ENCODE results near the gene ABHD16B. TPM values are rescaled to one million over a fixed set of nuclear protein-coding genes. Genes with fewer than 3 reads are reported as not detected.

Gene ABHD16B
- total and polyA plus RNA-seq, 2 of the 13 experiments (the other 11 are each of a cell fraction or from before 2014, with no cell fraction given): not detected

GRCh38 chr20:63833776-63834490 lies 27.4 kb upstream of the ABHD16B start (continued):
- TF ChIP-seq ZBTB33 (CRISPR knock-in tag; IDR thresholded peaks at IDR 0.05) (no peak), ZNF850 (CRISPR knock-in tag; conservative IDR thresholded peaks at IDR 0.05) (no peak), RFX3 (CRISPR knock-in tag; IDR thresholded peaks at IDR 0.05) (no peak), NBN (conservative IDR thresholded peaks at IDR 0.05) (no peak), NFRKB (IDR thresholded peaks at IDR 0.05) (no peak), ZNF841 (CRISPR knock-in tag; IDR thresholded peaks at IDR 0.05; ENCODE audit: borderline replicate concordance) (no peak), ZNF264 (CRISPR knock-in tag; IDR thresholded peaks at IDR 0.05) (no peak), MAZ (IDR thresholded peaks at IDR 0.05; ENCODE audit: borderline replicate concordance, low read depth, low read length) (no peak), MAZ (CRISPR knock-in tag; IDR thresholded peaks at IDR 0.05; ENCODE audit: low read depth) (peak; percentile 19; the same call in 1 of the 2 replicates), ZFP62 (CRISPR knock-in tag; IDR thresholded peaks at IDR 0.05) (0 out of 2 replicates have a peak, but pooled peaks have one; percentile 21), BORCS8-MEF2B (CRISPR knock-in tag; IDR thresholded peaks at IDR 0.05) (peak; percentile 41; the same call in 1 of the 2 replicates), ARNTL (CRISPR knock-in tag; IDR thresholded peaks at IDR 0.05) (peak; percentile 35; the same call in 1 of the 2 replicates), HNRNPH1 (optimal IDR thresholded peaks at IDR 0.05; ENCODE audit: low read depth, low read length) (no peak), CERS6 (CRISPR knock-in tag; IDR thresholded peaks at IDR 0.05) (no peak), HMGA1 (CRISPR knock-in tag; conservative IDR thresholded peaks at IDR 0.05) (no peak), ZNF17 (CRISPR knock-in tag; IDR thresholded peaks at IDR 0.05) (no peak), SUZ12 (IDR thresholded peaks at IDR 0.05; ENCODE audit: low read depth, low read length) (no peak), ATF4 (CRISPR knock-in tag; IDR thresholded peaks at IDR 0.05) (no peak), CENPT (CRISPR knock-in tag; IDR thresholded peaks at IDR 0.05; ENCODE audit: low read depth) (no peak), ZNF556 (CRISPR knock-in tag; IDR thresholded peaks at IDR 0.05; ENCODE audit: borderline replicate concordance) (peak; percentile 66; the same call in 1 of the 2 replicates), PTBP1 (IDR thresholded peaks at IDR 0.05; ENCODE audit: low read depth, low read length, poor library complexity, severe bottlenecking) (no peak), REL (CRISPR knock-in tag; conservative IDR thresholded peaks at IDR 0.05) (no peak), ZNF543 (CRISPR knock-in tag; IDR thresholded peaks at IDR 0.05) (peak; percentile 71; the same call in 1 of the 2 replicates), CEBPG (CRISPR knock-in tag; IDR thresholded peaks at IDR 0.05) (no peak), ZNF678 (CRISPR knock-in tag; IDR thresholded peaks at IDR 0.05) (0 out of 2 replicates have a peak, but pooled peaks have one; percentile 32), ZC3H13 (CRISPR knock-in tag; IDR thresholded peaks at IDR 0.05) (no peak), ZBTB7B (CRISPR knock-in tag; IDR thresholded peaks at IDR 0.05) (0 out of 2 replicates have a peak, but pooled peaks have one; percentile 21), ZNF674 (CRISPR knock-in tag; IDR thresholded peaks at IDR 0.05; ENCODE audit: low read depth) (no peak), BRD4 (CRISPR knock-in tag; IDR thresholded peaks at IDR 0.05) (no peak)

All from HepG2 (cell line).